ENCODE measurements around the gene NCEH1. TPM values are rescaled to one million over a fixed set of nuclear protein-coding genes. Genes with fewer than 3 reads are reported as not detected.

The NCEH1 gene
- total and polyA plus RNA-seq, 2 of the 13 experiments (the other 11 are each of a cell fraction or from before 2014, with no cell fraction given), result 12.9 to 21.4 TPM

DNA sequence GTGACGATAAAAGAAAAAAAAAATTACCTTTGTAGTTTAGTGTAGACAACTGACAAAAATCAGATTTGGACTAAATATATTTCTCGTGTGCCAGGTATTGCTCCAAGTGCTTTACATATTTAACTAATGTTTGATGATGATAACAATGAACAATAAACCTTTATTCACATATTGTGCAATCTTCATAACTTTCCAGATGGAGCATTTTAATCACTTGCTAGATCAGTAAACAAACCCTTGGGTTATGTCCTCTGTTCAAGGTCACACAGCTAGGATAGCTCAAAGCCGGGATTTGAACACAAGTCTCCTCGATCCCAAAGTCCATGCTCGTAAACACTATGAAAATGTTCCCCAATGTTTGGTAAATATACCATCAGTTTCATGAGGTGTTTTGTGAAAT, 14.5 kb downstream of the NCEH1 start (continued):
- TF ChIP-seq, protein P1, sequence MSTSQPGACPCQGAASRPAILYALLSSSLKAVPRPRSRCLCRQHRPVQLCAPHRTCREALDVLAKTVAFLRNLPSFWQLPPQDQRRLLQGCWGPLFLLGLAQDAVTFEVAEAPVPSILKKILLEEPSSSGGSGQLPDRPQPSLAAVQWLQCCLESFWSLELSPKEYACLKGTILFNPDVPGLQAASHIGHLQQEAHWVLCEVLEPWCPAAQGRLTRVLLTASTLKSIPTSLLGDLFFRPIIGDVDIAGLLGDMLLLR (CRISPR knock-in tag; IDR thresholded peaks at IDR 0.05), result no peak
- TF ChIP-seq, protein P2, sequence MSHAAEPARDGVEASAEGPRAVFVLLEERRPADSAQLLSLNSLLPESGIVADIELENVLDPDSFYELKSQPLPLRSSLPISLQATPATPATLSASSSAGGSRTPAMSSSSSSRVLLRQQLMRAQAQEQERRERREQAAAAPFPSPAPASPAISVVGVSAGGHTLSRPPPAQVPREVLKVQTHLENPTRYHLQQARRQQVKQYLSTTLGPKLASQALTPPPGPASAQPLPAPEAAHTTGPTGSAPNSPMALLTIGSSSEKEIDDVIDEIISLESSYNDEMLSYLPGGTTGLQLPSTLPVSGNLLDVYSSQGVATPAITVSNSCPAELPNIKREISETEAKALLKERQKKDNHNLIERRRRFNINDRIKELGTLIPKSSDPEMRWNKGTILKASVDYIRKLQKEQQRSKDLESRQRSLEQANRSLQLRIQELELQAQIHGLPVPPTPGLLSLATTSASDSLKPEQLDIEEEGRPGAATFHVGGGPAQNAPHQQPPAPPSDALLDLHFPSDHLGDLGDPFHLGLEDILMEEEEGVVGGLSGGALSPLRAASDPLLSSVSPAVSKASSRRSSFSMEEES (CRISPR knock-in tag; IDR thresholded peaks at IDR 0.05), result peak; percentile 61; the same call in 1 of the 2 replicates
- TF ChIP-seq RARA (CRISPR knock-in tag; IDR thresholded peaks at IDR 0.05), result peak; percentile 96
- no peak for TF ChIP-seq GABPA (IDR thresholded peaks at IDR 0.05; ENCODE audit: low read depth, low read length)
- TF ChIP-seq GABPA (CRISPR knock-in tag; IDR thresholded peaks at IDR 0.05; ENCODE audit: low read depth), result no peak
- no peak for TF ChIP-seq ZNF839 (CRISPR knock-in tag; IDR thresholded peaks at IDR 0.05; ENCODE audit: borderline replicate concordance)
- TF ChIP-seq ZNF598 (CRISPR knock-in tag; IDR thresholded peaks at IDR 0.05; ENCODE audit: borderline replicate concordance), result no peak
- TF ChIP-seq, protein P3, sequence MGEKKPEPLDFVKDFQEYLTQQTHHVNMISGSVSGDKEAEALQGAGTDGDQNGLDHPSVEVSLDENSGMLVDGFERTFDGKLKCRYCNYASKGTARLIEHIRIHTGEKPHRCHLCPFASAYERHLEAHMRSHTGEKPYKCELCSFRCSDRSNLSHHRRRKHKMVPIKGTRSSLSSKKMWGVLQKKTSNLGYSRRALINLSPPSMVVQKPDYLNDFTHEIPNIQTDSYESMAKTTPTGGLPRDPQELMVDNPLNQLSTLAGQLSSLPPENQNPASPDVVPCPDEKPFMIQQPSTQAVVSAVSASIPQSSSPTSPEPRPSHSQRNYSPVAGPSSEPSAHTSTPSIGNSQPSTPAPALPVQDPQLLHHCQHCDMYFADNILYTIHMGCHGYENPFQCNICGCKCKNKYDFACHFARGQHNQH (CRISPR knock-in tag; IDR thresholded peaks at IDR 0.05), result peak; percentile 73
- peak; percentile 95 for TF ChIP-seq DPF2 (CRISPR knock-in tag; IDR thresholded peaks at IDR 0.05; ENCODE audit: borderline replicate concordance, low read depth)
- TF ChIP-seq ZFP1 (CRISPR knock-in tag; IDR thresholded peaks at IDR 0.05), result 0 out of 2 replicates have a peak, but pooled peaks have one; percentile 40
- TF ChIP-seq ASH2L (IDR thresholded peaks at IDR 0.05; ENCODE audit: insufficient read length, low read depth, low read length), result peak; percentile 22
- TF ChIP-seq FOXK2 (IDR thresholded peaks at IDR 0.05), result no peak
- TF ChIP-seq, protein P4, sequence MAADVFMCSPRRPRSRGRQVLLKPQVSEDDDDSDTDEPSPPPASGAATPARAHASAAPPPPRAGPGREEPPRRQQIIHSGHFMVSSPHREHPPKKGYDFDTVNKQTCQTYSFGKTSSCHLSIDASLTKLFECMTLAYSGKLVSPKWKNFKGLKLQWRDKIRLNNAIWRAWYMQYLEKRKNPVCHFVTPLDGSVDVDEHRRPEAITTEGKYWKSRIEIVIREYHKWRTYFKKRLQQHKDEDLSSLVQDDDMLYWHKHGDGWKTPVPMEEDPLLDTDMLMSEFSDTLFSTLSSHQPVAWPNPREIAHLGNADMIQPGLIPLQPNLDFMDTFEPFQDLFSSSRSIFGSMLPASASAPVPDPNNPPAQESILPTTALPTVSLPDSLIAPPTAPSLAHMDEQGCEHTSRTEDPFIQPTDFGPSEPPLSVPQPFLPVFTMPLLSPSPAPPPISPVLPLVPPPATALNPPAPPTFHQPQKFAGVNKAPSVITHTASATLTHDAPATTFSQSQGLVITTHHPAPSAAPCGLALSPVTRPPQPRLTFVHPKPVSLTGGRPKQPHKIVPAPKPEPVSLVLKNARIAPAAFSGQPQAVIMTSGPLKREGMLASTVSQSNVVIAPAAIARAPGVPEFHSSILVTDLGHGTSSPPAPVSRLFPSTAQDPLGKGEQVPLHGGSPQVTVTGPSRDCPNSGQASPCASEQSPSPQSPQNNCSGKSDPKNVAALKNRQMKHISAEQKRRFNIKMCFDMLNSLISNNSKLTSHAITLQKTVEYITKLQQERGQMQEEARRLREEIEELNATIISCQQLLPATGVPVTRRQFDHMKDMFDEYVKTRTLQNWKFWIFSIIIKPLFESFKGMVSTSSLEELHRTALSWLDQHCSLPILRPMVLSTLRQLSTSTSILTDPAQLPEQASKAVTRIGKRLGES (CRISPR knock-in tag; IDR thresholded peaks at IDR 0.05; ENCODE audit: borderline replicate concordance), result no peak
- TF ChIP-seq, protein P5, sequence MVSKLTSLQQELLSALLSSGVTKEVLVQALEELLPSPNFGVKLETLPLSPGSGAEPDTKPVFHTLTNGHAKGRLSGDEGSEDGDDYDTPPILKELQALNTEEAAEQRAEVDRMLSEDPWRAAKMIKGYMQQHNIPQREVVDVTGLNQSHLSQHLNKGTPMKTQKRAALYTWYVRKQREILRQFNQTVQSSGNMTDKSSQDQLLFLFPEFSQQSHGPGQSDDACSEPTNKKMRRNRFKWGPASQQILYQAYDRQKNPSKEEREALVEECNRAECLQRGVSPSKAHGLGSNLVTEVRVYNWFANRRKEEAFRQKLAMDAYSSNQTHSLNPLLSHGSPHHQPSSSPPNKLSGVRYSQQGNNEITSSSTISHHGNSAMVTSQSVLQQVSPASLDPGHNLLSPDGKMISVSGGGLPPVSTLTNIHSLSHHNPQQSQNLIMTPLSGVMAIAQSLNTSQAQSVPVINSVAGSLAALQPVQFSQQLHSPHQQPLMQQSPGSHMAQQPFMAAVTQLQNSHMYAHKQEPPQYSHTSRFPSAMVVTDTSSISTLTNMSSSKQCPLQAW (CRISPR knock-in tag; IDR thresholded peaks at IDR 0.05), result peak; percentile 41; the same call in 1 of the 2 replicates
- TF ChIP-seq, protein P6, sequence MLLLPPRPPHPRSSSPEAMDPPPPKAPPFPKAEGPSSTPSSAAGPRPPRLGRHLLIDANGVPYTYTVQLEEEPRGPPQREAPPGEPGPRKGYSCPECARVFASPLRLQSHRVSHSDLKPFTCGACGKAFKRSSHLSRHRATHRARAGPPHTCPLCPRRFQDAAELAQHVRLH (CRISPR knock-in tag; IDR thresholded peaks at IDR 0.05; ENCODE audit: borderline replicate concordance, low read depth), result peak; percentile 66; the same call in 1 of the 2 replicates
- no peak for TF ChIP-seq POLR2G (IDR thresholded peaks at IDR 0.05; ENCODE audit: low read depth, low read length)
- peak; percentile 45; the same call in 1 of the 2 replicates for TF ChIP-seq ZNF12 (CRISPR knock-in tag; IDR thresholded peaks at IDR 0.05)
- TF ChIP-seq TP53 (CRISPR knock-in tag; conservative IDR thresholded peaks at IDR 0.05), result no peak
- TF ChIP-seq ZNF589 (CRISPR knock-in tag; conservative IDR thresholded peaks at IDR 0.05), result no peak
- TF ChIP-seq FOXA1 (IDR thresholded peaks at IDR 0.05), result peak; percentile 22; the same call in 1 of the 2 replicates
- peak; percentile 84 for TF ChIP-seq FOXA1 (CRISPR knock-in tag; IDR thresholded peaks at IDR 0.05)
- TF ChIP-seq, protein P7, sequence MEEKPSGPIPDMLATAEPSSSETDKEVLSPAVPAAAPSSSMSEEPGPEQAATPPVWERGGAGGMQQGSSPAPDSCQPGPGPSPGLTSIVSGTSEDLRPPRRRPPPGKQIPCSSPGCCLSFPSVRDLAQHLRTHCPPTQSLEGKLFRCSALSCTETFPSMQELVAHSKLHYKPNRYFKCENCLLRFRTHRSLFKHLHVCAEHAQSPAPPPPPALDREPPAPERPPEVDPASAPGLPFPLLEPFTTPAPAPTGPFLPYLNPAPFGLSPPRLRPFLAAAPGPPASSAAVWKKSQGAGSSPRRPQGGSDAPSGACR (CRISPR knock-in tag; IDR thresholded peaks at IDR 0.05), result peak; percentile 77; the same call in 1 of the 2 replicates
